ENCODE data around the gene ST14.
"Not testable (repeated sequence)": the region's sequence is repeated elsewhere in the genome, so short reads cannot be mapped to it uniquely, and the experiment has no call there.

ST14 gene

GRCh38 chr11:130165601-130166456 is 6.2 kb downstream of the ST14 start:
- no peak for DNase-seq

GRCh38 chr11:130166457-130166784 is 6.8 kb downstream of the ST14 start:
- no peak for DNase-seq

GRCh38 chr11:130167146-130167545 is 7.6 kb downstream of the ST14 start:
- no peak for DNase-seq

GRCh38 chr11:130168105-130168504 is 8.5 kb downstream of the ST14 start:
- DNase-seq, result no peak

- no peak for DNase-seq
These were observed 10.8 kb downstream of the ST14 start for GRCh38 chr11:130170345-130170744.

- DNase-seq, result no peak
These were observed 12.0 kb downstream of the ST14 start for GRCh38 chr11:130171534-130171933.

GRCh38 chr11:130172001-130172400 is 12.4 kb downstream of the ST14 start:
- DNase-seq, result not testable (repeated sequence)

GRCh38 chr11:130174642-130175041 is 15.1 kb downstream of the ST14 start:
- DNase-seq, result no peak

- no peak for DNase-seq
These were observed 16.3 kb downstream of the ST14 start for GRCh38 chr11:130175898-130176297.

GRCh38 chr11:130177782-130178181 is 18.2 kb downstream of the ST14 start:
- no peak for DNase-seq

- no peak for DNase-seq
These were observed 19.1 kb downstream of the ST14 start for GRCh38 chr11:130178441-130179339.

GRCh38 chr11:130179396-130180306 is 20.1 kb downstream of the ST14 start:
- no peak for DNase-seq

GRCh38 chr11:130180491-130180890 is 20.9 kb downstream of the ST14 start:
- DNase-seq, result no peak

GRCh38 chr11:130180896-130181294 is 21.3 kb downstream of the ST14 start:
- no peak for DNase-seq

GRCh38 chr11:130181295-130182272 is 22.0 kb downstream of the ST14 start:
- DNase-seq, result peak in 1 of 2 experiments; percentile 44

GRCh38 chr11:130183878-130184610 is 24.5 kb downstream of the ST14 start:
- DNase-seq, result no peak

GRCh38 chr11:130187096-130187495 is 27.5 kb downstream of the ST14 start:
- DNase-seq, result no peak

GRCh38 chr11:130188047-130188446 is 28.5 kb downstream of the ST14 start:
- no peak for DNase-seq

- DNase-seq, result no peak
These were observed 29.2 kb downstream of the ST14 start for GRCh38 chr11:130188585-130189347.
